ENCODE results near the gene BNIP3. TPM values are rescaled to one million over a fixed set of nuclear protein-coding genes. Genes with fewer than 3 reads are reported as not detected.

BNIP3 gene
- total and polyA plus RNA-seq, 2 of the 8 experiments (the other 6 are each of a cell fraction or from before 2014, with no cell fraction given) = 25.8 to 58.9 TPM

DNA sequence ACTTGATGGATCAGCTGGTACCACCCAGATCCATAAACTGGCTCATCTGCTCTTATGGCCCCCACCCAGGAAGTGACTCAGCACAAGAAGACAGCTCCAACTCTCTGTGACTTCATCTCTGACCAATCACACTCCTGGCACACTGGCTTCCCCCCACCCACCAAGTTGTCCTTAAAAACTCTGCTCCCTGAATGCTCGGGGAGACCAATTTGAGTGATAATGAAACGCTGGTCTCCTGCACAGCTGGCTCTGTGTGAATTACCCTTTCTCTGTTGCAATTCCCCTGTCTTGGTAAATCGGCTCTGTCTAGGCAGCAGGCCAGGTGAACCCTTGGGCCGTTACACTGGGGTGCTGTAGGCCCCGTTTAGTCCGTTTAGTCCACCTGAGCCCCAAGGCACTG is 23.4 kb upstream of the BNIP3 start (continued):
- TF ChIP-seq SIRT6 (IDR thresholded peaks at IDR 0.05; ENCODE audit: low read length) (no peak), SUZ12 (IDR thresholded peaks at IDR 0.05; ENCODE audit: low read length) (no peak), JUN (IDR thresholded peaks at IDR 0.05; ENCODE audit: low read depth, low read length) (no peak), YY1 (IDR thresholded peaks at IDR 0.05; ENCODE audit: low read depth, low read length) (no peak), CREB1 (IDR thresholded peaks at IDR 0.05) (no peak), CHD2 (IDR thresholded peaks at IDR 0.05; ENCODE audit: low read length) (no peak), TBP (IDR thresholded peaks at IDR 0.05; ENCODE audit: low read depth, low read length) (no peak)
- TF ChIP-seq, protein P1, sequence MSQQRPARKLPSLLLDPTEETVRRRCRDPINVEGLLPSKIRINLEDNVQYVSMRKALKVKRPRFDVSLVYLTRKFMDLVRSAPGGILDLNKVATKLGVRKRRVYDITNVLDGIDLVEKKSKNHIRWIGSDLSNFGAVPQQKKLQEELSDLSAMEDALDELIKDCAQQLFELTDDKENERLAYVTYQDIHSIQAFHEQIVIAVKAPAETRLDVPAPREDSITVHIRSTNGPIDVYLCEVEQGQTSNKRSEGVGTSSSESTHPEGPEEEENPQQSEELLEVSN (IDR thresholded peaks at IDR 0.05) = no peak
